GM18517 (cell line): ENCODE data around the gene C7orf33.
"Not testable (repeated sequence)": the region's sequence is repeated elsewhere in the genome, so short reads cannot be mapped to it uniquely, and the experiment has no call there.

Source experiments
- ATAC-seq: cut with Tn5 transposase; IDR thresholded peaks from one replicate; pipeline ENCODE4 v1.9.1; 2021; ENCODE audit warnings: mild to moderate bottlenecking, moderate library complexity; ENCODE audit not compliant: unreplicated experiment

C7orf33 gene

DNA sequence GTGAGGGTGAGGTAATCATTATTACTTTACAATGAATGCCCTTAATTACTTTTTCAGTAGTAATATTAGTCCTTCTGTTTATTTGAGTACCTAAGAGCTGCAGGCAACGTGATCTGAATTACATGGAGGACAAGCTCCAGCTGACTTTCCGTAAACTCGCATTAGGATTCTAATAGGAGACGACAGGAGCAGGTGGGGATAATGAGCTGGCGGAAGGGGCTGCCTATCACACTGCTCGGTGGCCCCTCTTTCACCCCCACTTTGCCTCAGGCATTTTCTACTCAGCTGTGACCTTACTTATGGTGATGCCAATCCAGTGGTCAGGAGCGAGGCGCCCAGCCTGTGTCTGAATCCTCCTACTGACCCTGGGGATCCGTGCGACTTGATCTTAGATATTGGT lies at the start of gene C7orf33:
C7orf33 (plus strand) TSS at position 296 of the 400 bp plus-strand sequence. CDS start 160 bp downstream, outside the sequence.
- no peak for ATAC-seq

GRCh38 chr7:148541891-148542504 lies 48.6 kb upstream of the C7orf33 start:
- no peak for ATAC-seq

DNA sequence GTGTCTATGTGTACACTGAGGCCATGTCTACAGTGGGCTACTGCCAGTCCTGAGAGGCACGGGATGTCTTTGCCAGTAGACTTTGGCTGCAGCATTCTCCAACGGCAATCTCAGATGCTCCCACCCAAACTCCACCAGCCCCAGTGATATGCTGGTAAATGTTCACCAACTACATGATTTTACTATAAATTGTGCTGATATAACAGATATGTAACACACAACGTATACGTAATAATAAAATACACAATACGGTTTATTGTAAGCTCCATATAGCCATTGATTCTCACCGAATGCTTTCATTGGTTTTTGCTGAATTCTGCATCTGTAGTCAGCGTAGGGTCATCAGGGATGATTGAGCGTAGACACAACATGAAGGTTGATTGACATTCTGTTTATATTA lies 47.3 kb upstream of the C7orf33 start:
- ATAC-seq = no peak

DNA sequence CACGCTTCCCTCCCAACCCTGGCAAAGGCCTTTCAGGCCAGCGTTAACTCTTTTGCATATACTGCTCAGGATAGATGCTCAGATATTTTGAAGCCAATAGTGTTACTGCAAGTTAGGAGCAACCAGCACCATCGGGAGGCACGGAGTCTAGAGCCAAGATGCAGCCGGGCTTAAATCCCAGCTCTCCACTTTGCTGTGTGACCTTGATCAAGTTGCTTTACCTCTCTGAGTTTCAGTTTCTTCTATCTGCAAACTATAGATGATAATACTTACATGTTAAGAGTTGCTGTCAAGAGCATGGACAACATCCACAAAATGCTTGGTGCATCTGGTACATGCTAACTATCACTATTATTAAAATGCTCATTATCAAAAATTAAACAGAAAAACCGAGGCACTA lies 45.4 kb upstream of the C7orf33 start:
- no peak for ATAC-seq

DNA sequence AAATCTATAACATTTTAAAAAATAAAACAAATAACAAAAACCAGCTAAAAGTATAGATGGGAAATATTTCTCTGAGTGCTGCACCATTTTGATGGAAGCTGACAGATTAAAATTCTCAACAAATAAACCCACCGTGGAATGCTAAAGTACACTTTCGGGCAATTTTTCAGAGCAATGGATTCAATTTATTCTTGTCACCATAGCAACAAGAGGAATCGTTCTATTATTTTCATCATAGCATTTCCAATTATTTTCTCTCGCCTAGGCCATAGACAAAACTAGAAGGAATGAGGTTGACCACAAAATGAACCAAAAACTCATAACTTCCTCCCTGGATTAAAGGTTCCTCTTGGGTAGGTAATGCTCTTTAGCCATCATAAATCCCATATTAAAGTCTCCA lies 44.6 kb upstream of the C7orf33 start:
- no peak for ATAC-seq

DNA sequence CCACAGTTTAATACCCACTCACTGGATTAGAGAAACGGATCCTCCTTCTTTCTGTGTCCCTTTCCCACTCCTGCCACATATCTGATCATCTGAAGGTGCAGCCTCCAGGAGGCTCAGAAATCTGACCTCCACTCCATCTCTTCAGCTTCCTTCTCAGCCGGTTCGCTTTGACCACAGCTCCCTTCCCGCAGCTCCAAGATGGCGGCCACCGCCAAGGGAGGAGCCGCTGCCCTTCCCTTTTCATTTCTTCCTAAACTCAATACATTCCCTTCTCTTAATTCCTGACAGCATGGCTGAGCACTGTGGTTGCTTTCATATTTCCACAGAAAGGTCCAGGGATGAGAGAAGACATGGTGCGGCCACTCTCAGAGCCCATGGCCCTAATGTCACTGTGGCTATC lies 43.7 kb upstream of the C7orf33 start:
- ATAC-seq = no peak

DNA sequence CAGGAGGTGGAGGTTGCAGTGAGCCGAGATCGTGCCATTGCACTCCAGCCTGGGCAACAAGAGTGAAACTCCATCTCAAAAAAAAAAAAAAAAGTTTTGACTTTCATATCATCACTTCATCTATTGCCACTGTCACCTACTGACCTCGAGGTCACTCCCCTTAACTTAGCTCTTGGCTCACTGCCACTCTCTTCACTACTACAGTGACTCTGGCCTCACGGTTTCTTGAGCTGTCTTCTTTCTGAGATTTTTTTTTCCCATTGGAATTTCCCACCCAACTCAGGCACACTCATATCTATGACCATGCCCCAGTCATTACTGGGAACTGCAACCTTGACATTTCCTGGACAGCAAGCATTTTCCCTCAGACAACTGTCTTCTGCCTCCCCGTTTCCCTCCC lies 42.6 kb upstream of the C7orf33 start:
- ATAC-seq = no peak

DNA sequence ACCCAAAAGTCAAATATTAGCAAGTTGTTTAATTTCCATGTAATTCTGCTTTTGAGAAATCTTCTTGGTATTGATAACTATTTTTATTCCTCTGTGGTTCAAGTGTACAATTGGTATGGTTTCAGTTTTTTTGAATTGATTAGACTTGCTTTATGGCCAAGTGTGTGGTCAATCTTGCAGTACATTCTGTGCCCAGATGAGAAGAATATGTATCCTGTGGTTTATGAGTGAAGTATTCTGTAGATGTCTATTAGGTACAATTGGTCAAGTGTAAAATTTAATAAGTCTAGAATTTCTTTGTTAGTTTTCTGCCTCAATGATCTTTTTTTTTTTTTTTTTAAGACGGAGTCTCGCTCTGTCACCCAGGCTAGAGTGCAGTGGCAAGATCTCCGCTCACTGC lies 36.6 kb upstream of the C7orf33 start:
- ATAC-seq = no peak

DNA sequence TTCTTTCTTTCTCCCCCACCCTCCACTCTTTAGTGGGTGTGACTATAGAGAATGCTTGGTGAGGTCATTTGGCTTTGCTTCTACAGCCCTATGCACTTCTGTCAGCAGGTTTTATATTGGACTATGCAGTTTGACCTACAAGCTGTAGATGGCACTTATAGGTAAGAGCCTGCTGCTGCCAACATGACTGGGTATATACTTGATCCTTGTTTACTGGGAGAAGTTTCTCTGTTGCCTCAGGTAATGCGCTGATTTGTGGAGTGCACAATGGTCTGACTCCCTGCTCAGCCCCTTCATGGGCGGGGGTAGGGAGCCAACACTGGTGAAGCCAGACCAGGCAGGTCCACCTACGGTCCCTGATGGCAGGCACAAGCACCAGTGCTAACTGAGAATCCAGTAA lies 33.7 kb upstream of the C7orf33 start:
- no peak for ATAC-seq

- no peak for ATAC-seq
Measured at GRCh38 chr7:148558914-148559313, 31.7 kb upstream of the C7orf33 start.

DNA sequence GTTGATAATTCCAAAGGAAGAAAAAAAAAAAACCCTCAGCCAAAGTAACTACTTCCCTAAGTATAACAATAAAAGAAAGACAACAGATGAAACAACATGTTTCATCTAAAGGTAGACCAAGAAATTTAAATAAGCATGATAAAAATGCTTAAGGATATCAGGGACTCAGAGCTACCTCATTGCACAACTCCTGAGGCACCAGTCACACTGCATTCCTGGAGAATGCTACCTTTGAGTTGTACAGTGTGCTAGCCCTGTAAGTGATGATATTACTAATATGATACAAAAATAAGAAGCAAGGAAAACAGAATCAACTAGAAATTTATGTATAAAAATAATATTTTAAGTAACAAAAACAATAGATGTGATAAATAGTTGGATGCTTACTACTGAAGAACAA lies 29.5 kb upstream of the C7orf33 start:
- ATAC-seq = no peak

GRCh38 chr7:148563583-148564274 lies 26.8 kb upstream of the C7orf33 start:
- ATAC-seq = peak; percentile 34

GRCh38 chr7:148564275-148564951 lies 26.2 kb upstream of the C7orf33 start:
- peak; percentile 92 for ATAC-seq

DNA sequence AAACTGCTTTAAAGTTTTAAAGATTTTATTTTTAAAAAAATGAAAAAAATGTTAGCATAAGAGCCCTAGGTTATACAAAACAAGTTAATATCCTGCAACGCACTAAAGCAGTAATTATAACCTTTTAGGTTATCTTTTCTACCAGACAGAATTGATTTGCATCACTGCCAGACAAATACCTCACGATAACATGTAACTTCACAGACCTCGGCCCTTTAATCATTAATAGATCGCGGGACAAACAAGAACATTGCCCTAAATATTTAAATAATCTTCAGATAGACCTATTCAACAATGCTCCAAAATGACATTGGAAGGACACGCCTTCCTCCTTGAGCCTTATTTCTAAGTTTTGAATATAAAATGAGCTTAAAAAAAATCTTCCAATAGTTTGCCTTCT lies 23.8 kb upstream of the C7orf33 start:
- no peak for ATAC-seq

DNA sequence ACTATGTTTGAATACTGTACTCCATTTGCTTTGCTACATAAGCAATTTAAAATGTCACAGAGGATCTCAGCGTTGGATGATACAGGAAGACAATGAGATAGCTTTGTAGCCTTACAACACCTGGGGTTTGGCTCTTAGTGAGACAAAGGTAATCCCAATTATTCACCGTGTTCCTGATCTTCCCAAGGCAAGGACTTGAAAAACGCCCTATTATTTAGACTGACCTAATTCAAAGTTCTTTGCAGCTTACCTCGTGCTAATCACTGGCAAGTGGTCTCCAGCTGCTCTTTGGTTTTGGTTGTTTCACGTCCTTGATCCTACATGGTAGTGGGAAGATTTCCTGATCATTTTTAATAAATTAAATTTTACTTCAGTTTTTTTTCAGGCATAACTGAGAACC lies 23.0 kb upstream of the C7orf33 start:
- no peak for ATAC-seq

GRCh38 chr7:148570510-148570909 lies 20.1 kb upstream of the C7orf33 start:
- ATAC-seq = no peak

DNA sequence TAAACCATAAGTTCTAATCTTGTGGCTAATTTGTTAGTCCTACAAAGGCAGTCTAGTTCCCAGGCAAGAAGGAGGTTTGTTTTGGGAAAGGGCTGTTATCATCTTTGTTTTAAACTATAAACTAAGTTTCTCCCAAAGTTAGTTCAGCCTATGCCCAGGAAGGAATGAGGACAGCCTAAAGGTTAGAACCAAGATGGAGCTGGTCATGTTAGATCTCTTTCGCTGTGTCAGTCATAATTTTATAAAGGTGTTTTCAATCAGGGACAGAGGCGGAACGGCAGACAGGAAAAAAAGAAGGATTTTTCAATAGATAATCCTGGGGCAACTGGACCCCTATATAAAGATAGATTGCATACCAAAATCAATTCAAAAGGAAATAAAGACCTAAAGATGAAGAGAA lies 19.6 kb upstream of the C7orf33 start:
- ATAC-seq = not testable (repeated sequence)

- ATAC-seq = no peak
Measured at GRCh38 chr7:148571381-148571780, 19.2 kb upstream of the C7orf33 start.

DNA sequence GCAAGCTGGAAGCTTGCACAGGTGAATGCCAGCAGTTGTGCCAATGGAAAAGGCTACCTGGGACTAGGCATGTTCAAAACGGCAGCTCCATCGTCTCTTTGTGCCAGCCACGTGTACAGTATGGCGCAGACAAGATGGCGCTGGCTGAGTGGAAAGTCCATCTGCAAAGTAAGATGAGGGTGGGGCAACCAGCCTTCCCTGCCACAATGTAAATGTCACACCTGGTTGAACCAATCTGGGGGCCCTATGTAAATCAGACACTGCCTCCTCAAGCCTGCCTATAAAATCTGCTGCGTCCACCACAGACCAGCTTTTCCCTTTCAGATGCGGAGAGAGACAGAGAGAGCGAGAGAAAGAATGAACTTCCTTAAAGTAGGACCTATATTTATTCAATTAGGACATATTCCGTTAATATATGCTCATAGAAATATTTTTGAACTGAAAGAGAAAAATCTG lies 18.5 kb upstream of the C7orf33 start:
- no peak for ATAC-seq

DNA sequence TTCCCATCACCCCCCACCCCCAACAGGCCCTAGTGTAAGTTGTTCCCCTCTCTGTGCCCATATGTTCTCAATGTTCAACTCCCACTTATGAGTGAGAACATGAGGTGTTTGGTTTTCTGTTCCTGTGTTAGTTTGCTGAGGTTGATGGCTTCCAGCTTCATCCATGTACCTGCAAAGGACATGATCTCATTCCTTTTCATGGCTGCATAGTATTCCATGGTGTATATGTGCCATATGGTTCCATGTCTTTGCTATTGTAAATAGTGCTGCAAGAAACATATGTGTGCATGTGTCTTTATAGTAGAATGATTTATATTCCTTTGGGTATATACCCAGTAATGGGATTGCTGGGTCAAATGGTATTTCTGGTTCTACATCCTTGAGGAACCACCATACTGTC lies 17.0 kb upstream of the C7orf33 start:
- not testable (repeated sequence) for ATAC-seq

GRCh38 chr7:148575640-148576411 lies 14.7 kb upstream of the C7orf33 start:
- ATAC-seq = no peak
